Activated naive CD4-positive, alpha-beta T cell (primary cell): ENCODE data around the gene XPC.
"Not testable (repeated sequence)": the region's sequence is repeated elsewhere in the genome, so short reads cannot be mapped to it uniquely, and the experiment has no call there.

Source experiments
- DNase-seq, 4 experiments: peaks; one replicate each; lab custom pipeline; 2025; lab: John Stamatoyannopoulos, UW

The XPC gene

DNA sequence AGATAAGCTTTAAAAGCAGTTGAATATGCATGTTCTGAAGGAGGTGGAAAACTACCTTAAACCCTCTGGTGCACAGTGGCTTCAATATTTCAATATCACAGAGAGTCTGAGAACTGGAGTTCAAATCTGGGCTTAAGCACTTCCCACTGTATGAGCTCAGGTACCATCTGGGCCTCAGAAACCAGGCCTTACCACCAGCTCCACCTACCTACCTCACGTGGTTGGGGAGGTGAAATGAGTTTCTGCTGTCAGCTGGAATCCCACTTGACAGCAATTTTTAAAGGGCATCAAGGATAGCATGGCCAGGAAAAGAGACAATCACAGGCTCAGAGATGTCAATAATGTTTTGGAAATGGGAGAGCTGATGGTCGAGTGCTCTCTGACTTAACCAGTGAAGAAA lies 58.8 kb downstream of the XPC start:
- no peak for DNase-seq

DNA sequence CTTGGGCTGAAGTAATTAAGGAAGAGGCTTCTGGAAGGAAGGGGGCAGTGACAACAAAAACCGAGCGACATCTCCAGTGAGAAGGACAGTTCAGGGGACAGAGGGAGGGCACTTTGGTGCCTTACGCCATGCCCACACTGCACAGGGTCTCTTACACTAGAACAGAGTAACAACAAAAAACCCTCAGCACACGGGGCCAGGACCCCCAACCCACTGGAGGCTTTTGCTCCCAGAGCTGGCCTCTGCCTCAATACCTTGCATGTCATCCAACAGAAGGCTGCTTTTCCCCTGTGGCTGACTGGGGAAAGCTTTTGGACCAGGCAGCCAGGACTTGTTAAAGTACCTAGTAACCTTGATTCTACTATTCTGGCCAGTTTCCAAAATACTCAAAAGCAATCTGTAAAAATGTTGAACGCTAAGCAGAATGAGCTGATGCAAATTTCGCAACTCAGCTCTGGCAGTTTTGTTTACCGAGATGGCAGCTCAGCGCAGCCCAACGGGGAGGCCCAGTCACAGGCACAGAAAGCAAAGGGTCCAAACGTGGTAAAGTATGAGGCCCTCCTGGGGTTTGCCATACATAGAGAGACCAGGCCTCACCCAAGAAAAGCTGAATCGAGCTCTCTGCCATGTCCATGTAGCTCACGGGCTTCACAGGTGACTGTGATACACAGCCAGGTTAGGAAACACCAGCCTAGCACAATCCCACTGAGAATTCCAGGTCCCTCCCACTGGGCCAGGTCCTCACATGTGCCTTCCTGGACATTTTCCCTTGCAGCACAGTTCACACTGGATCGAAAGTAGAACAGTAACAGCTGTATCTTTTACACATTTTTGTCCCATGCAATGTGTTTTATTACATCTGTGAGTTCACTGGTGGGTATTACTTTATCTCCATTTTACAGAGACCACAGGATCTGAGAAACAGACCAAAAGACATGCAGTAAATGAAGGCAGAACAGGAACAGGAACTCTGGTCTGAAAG lies 59.7 kb downstream of the XPC start:
- DNase-seq: no peak

DNA sequence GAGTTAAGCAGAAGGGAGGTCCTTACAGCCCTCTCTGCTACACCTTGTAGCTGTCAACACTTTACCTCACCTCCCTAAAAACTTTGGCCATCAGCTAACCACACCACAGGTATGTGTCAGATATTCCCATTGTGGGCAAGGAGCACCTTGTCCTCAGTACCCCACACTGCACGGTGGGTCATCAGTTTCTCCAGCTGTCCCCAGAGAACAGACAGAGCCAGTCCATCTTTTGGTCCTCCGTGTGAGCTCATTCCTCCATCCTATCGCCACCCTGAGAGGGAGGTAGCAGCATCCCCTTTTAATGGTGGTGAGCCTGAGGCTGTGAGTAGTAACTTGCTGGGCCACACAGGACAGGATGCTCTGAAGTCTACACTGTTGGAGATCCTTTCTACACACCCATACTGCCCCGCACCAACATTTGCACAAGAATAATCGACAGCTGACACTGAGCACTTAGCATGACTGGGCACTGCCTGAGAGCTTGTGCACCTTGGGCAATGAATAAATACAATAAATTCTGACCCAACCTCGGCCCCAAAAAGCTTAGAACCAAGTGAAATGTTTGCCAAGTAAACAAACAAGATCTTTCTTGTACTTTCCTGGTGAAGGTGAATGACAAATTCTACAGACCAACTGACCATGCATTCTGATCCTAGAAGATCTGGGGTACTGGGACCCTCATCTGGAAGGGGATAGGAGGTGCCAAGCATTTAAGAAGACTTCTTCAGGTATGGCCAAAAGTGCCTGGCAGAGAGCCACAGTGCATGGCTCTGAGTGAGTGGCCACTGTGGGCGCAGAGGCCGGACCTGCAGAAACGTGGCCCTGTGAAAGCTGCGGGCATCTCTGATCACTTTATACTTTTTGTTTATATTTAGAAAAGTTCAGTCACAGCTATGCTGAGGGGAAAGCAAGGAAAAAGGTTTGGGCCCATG lies 60.7 kb downstream of the XPC start:
- DNase-seq: no peak

DNA sequence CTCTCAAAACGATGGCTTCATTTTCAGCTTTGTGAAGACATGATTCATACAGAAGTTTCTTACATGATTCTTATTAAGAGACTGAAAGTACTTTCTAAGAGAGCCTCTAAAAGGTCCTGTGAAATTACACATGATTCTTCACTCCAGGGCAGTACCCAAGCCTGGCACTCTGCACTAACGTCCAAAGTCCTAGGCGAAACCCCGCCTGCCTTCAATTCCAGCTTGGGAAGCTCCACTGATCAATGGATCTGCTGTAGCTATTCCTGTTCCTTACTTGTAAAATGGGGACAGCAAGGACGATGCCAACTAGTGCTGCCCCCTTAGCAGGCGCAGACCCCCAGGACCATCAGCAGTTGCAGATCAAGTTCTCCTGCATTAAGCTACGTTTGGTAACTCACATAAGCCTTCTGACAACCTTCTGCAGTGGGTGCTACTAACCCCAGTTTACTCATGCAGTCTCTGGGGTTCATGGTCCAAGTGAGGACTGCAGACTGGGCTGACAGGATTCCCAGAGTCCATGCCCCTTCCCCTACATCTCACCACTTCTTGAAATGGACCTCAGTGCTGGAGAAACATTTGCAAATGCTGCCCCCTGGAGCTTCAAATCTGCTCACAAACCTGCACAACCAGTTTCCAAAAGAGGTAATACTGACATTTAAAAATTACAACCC lies 64.3 kb downstream of the XPC start:
- no peak for DNase-seq

DNA sequence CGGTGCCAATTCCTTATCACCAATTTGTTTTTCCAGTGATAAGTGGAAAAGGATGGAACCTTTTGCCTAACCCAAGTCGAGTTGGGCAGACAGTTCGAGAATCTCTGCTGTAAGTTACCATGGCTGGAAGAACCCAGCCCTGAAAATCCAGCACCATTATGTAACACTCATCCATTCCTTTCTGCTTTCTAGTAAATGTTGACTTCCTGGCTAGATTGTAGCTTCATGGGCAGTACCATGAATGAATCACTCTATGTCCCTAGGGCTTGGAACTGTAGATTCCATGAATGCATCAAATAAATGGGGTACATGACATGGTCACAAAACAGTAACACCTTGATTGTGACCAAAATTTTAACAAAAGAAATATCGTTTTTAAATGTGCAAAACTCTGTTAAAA lies 67.7 kb downstream of the XPC start:
- no peak for DNase-seq

DNA sequence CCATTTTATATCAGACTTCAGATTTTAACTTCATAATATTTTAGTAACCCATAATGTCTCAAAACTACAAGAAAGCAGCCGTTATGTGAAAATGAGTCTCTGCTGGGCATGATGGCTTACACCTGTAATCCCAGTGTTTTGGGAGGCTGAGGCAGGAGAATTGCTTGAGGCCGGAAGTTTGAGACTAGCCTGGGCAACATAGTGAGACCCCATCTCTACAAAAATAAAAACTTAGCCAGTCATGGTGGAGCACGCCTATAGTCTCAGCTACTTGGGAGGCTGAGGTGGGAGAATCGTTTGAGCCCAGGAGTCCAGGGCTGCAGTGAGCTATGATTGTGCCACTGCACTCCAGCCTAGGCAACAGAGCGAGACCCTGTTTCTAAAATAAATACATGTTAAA lies 68.6 kb downstream of the XPC start:
- DNase-seq: not testable (repeated sequence)

DNA sequence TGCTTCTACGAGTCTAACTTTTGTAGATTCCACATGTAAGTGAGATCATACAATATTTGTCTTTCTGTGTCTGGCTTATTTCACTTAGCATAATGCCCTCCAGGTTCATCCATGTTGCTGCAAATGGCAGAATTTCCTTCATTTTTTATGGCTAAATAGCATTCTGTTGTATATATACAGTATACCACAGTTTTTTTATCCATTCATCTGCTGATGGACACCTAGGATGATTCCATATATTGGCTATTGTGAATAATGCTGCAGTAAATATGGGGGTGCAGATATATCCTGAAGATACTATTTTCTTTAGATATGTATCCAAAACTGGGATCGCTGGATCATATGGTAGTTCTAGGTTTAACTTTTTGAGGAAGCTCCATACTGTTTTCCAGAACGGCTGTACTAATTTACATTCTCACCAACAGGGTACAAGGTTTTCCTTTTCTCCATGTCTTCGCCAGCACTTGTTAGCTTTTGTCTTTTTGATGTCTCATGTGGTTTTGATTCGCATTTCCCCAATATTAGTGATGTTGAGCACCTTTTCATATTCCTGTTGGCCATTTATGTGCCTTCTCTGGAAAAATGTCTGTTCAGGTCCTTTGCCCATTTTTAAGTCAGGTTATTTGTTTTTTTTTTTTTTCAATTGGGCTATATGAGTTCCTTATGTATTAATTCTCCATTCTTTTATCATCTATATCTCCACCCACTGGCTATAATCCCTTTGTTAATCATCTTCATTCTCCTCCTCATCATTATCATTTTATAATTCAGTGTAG lies 80.6 kb downstream of the XPC start:
- no peak for DNase-seq

DNA sequence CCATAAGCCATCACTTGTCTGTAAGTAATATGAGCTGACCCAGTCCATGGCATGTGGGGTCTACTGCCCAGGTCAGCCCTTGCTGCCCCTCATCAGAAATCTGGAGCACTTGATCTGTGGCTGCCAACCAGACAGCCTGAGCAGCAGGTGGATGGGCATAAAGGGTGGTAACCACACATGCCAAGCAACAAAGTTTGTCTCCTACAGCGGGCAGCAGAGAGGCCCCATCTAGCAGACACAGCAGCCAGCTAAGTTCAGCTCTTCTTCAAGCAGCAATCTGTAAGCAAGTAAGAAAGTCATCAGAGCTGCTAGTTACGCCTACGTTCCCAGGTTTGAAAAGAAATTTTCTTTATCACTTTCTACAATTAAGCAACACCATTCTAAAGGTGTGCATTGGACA lies 81.7 kb downstream of the XPC start:
- DNase-seq: no peak
